ENCODE data around the gene MCM9.

Gene MCM9

GRCh38 chr6:118934461-118935330 is at the start of gene MCM9:
MCM9 (minus strand) TSS chr6:118935159; CDS start chr6:118931723, 3,436 bp downstream.
- peak; percentile 78 for DNase-seq

GRCh38 chr6:118984342-118984741 is 49.4 kb upstream of the MCM9 start:
- no peak for DNase-seq

- no peak for DNase-seq
Observed at GRCh38 chr6:118982575-118982911, 47.6 kb upstream of the MCM9 start.

GRCh38 chr6:118981884-118982574 is 47.1 kb upstream of the MCM9 start:
- no peak for DNase-seq

GRCh38 chr6:118980063-118980462 is 45.1 kb upstream of the MCM9 start:
- no peak for DNase-seq

GRCh38 chr6:118974790-118975189 is 39.8 kb upstream of the MCM9 start:
- no peak for DNase-seq

- DNase-seq = no peak
Observed at GRCh38 chr6:118971682-118972081, 36.7 kb upstream of the MCM9 start.

- no peak for DNase-seq
Observed at GRCh38 chr6:118970866-118971265, 35.9 kb upstream of the MCM9 start.

- DNase-seq = no peak
Observed at GRCh38 chr6:118968416-118968815, 33.5 kb upstream of the MCM9 start.

- DNase-seq = no peak
Observed at GRCh38 chr6:118967239-118967638, 32.3 kb upstream of the MCM9 start.

GRCh38 chr6:118965843-118966370 is 30.9 kb upstream of the MCM9 start:
- DNase-seq = no peak

GRCh38 chr6:118965371-118965770 is 30.4 kb upstream of the MCM9 start:
- DNase-seq = no peak

- DNase-seq = no peak
Observed at GRCh38 chr6:118963003-118963402, 28.0 kb upstream of the MCM9 start.

- no peak for DNase-seq
Observed at GRCh38 chr6:118959903-118960302, 24.9 kb upstream of the MCM9 start.

- no peak for DNase-seq
Observed at GRCh38 chr6:118953391-118953790, 18.4 kb upstream of the MCM9 start.

GRCh38 chr6:118952683-118953082 is 17.7 kb upstream of the MCM9 start:
- DNase-seq = no peak

GRCh38 chr6:118945217-118945616 is 10.3 kb upstream of the MCM9 start:
- no peak for DNase-seq

GRCh38 chr6:118940770-118941169 is 5.8 kb upstream of the MCM9 start:
- no peak for DNase-seq

- DNase-seq = no peak
Observed at GRCh38 chr6:118939683-118940082, 4.7 kb upstream of the MCM9 start.

- DNase-seq = no peak
Observed at GRCh38 chr6:118935978-118936703, 1.2 kb upstream of the MCM9 start.

- no peak for DNase-seq
Observed at GRCh38 chr6:118935331-118935668, 341 bp upstream of the MCM9 start.

- DNase-seq = no peak
Observed at GRCh38 chr6:118933855-118934460, 1.0 kb downstream of the MCM9 start.

- no peak for DNase-seq
Observed at GRCh38 chr6:118932421-118932820, 2.5 kb downstream of the MCM9 start.

Measured in NCI-H510A (cell line).